ENCODE results near the gene RASL10B.
A peak's percentile ranks its signal among the peaks of the same experiment; 100 is the strongest.
"Not testable (repeated sequence)": the region's sequence is repeated elsewhere in the genome, so short reads cannot be mapped to it uniquely, and the experiment has no call there.

RASL10B gene, protein sequence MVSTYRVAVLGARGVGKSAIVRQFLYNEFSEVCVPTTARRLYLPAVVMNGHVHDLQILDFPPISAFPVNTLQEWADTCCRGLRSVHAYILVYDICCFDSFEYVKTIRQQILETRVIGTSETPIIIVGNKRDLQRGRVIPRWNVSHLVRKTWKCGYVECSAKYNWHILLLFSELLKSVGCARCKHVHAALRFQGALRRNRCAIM

DNA sequence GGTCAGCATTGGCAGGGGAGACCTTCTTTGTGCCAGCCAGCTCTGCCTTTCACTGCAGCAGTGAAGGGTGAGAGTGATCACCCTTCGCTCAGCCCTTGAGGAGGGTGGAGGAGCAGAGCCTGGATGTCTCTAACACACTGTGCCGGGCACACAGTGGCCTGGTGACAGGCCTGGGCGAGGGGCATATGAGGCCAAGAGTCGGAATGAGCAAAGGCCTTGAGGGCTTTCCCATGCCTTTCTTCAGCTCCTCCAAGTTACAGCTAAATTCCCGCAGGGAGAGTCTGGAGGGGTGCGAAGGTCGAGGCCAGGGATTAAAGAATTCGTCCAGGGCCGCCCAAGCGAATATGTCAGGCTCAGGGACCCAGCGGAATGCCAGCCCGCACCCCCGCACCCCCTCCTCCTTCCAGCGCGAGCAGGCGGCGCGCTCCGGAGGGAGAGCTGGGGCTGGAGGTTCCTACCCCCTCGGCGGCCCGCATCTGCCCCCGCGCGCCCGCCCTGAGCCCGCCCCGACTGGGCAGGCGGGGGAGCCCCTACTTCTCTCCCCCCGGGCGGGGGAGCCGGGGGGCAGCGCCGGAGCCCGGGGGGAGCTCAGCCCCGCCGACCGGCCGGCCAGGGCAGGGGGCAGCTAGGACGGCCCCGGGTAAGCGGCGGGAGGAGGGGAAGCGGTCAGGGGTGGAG lies at the start of gene RASL10B:
TSS of gene RASL10B (plus strand) at position 401 of the 678 bp plus-strand sequence. CDS start 3,546 bp downstream, outside the sequence.
- DNase-seq (ENCODE audit: low read depth) = peak; percentile 14

DNA sequence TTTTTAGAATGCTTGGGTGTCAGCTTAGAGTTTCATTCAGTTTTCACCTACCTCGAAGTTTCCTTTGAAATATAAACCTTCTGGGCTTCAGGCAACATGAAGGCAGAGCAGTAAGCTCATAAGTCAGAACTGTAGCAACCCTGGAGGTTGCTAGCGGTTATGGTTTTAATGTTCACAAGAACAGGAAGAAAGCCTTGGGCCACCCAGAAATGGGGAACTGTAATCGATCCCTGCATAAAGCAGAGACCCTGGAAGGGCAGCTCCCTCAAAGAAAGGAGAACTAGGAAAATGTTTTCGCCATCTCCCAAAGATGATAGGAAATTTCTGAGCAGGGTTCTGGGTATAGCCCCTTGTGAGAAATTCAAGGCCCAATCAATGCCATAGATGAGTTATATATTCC lies 47.8 kb upstream of the RASL10B start:
- DNase-seq (ENCODE audit: low read depth) = no peak

DNA sequence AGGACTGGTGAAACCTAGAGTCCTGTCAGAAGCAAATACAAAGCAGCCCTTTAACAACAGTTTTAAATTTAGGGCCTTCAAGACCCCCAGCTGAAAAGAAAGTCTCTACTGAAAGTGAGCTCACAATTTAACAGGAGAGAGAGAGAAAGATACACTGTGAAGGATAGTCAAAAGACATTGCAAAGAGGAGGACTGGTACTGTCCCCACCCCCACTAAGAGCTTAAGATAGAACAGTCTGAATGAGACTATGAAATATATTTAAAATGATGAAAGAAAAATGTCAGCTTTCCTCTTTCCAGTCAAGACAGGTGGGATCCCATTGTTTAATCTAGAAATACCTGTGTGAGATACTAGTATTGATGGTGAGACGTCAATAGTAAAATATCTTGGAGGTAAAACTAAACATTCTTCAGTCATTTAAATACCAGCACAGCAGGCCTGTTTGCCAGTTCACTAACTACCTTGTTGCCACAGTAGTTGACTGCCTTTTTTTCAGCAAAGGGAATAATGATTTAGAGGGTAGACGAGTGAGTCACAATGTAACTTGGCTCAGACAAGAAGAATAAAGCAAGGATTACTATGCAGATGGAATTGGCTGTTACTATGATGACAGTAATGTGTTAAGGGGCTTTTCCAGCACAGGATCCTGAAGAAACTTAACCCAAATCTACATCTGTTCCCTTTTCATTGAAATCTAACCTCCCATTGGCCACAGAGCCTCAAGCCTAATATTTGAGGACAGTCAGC lies 47.2 kb upstream of the RASL10B start:
- DNase-seq (ENCODE audit: low read depth) = no peak

DNA sequence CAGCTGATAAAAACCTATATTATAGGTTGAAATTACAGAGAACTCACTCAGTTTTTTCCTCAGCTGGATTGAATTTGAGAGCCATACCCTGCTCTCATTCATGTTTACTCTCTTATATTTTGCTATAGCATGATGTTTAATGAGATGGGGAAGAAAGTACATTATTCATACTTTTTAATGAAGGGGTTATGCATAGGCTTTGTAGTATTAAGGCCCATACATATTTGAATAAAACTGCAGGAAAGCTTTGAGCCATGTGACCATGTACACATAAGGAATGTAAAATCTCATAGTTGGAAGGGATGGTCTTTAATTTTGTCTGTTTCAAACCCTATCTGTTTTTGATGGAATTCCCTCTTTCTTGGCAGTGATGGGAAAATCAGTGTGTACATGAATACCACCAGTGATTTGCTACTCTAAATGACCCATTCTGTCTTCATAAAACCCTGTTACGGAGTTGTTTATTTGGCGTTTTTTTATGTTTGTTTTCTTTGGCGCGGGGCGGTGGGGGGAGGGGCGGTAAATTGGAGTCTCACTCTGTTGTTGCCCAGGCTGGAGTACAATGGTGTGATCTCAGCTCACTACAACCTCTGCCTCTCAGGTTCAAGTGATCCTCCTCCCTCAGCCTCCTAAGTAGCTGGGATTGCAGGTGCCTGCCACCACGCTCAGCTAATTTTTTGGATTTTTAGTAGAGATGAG lies 38.8 kb upstream of the RASL10B start:
- no peak for DNase-seq (ENCODE audit: low read depth)

DNA sequence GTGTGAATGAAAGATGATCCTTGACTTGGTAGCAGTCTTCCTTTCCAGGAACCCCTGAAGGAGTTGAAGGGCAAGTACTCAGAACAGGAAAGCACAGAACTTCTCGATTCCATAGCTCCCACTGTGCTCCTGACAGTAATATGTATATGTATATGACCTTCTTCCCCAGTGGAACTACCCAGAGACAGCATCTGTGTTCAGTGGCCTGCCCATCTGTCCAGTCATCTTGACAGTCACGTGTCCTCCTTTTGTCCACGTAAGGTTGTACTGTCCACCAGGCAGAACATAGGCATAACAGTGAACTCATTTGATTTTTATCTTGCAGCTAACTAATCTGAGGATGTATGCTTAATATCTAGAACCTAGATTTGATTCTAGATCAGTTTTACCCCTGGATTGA lies 37.8 kb upstream of the RASL10B start:
- DNase-seq (ENCODE audit: low read depth) = no peak

DNA sequence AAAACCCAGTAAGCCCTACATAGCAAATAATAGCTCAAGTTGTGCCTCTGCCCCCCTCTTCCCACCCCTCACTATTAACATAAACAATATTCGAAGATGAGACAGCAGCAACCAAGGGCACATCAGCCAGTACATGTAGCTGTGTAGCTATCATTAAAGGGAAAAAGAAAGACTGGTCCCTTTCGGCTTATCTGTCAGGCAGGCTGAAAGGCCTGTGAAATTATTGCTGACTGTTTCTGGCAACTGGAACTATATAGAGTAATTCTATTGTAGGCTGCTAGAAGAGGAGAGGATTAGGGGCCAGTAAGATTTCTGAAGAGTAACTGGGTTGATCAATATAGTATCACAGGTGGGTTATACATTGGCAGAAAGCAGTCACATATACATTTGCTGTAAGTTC lies 36.5 kb upstream of the RASL10B start:
- no peak for DNase-seq (ENCODE audit: low read depth)

DNA sequence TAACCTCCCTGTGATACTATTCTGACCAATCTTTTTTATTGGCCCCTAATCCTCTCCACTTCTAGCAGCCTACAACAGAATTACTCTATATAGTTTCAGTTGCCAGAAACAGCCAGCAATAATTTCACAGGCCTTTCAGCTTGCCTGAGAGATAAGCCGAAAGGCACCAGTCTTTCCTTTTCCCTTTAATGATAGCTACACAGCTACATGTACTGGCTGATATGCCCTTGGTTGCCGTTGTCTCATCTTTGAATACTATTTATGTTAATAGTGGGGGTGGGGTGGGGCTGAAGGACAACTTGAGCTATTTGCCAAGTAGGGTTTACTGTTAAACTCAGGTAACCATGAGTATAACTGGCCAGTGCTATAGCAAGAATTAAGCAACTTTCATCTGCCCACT lies 35.8 kb upstream of the RASL10B start:
- DNase-seq (ENCODE audit: low read depth) = no peak

DNA sequence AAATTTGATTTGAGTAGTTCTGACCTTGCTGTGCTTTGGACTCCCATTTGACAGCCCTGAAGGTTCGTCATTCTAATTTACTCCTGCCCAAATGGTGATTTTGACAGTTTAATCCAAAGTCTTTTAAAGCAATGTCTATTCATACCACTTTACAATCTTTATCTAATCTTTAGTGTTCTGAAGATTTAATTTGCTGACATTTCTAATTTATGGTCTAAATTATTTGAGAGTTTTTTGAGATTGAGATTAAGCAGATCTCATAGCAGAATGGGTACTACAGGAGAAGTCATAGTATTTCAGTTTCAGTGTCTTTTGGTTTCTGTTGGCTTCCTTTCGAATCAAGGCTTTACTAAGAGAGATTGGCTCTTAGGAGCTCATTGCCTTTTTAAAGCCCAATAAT lies 32.6 kb upstream of the RASL10B start:
- DNase-seq (ENCODE audit: low read depth) = no peak

DNA sequence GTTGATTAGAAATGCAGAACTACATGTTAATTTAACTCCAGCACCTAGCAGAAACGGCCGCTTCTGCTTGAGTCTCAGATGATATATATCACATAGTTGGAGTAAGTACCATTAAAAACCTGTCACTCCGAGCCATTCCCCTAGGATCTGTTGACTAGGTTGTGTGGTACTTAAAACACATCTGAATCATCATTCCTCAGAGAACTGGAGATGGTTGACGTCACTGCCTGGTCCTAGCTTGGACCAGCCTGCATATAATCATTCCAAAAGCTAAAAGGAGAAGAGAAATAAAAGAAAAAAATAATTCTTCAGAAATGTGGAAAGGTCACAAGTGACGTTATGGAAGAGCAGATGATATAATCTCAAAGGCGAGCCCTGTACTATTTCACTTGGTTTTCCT lies 31.3 kb upstream of the RASL10B start:
- no peak for DNase-seq (ENCODE audit: low read depth)

DNA sequence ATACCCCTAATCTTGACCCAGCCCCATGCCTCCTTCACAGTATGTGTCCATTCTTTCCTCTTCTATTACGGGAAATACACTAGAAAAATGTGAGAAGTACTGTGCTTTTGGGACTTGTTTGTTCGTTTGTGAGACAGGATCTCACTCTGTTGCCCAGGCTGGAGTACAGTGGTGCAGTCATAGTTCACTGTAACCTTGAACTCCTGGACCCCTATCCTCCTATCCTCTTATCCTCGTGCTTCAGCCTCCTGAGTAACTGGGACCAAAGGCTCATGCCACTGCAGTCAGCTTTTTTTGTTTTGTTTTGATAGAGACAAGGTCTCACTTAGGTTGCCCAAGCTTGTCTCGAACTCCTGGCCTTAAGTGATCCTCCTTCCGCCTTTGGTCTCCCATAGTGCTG lies 29.9 kb upstream of the RASL10B start:
- DNase-seq (ENCODE audit: low read depth) = no peak

DNA sequence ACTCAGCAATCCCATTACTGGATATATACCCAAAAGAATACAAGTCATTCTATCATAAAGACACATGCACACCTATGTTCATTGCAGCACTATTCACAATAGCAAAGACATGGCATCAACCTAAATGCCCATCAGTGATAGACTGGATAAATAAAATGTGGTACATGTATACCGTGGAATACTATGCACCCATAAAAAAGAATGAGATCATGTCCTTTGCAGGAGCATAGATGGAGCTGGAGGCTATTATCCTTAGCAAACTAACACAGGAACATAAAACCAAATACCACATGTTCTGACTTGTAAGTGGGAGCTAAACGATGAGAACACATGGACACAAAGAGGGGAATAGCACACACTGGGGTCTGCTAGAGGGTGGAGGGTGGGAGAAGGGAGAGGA lies 28.1 kb upstream of the RASL10B start:
- not testable (repeated sequence) for DNase-seq (ENCODE audit: low read depth)

DNA sequence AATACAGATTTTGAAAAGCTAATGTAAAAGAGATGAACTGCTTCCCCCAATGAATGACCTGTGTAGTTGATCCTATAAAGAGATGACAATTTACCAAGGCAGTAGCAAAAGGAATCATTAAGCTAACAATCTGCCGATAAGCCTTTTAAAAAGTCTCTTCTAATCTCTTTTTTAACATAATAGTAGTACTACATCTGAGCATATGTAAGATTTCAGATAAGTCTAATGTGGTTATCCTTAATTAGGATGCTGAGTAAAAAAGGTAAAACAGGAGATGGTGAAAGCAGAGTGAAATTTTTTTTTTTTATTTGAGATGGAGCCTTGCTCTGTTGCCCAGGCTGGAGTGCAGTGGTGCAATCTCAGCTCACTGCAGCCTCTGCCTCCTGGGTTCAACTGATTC lies 26.2 kb upstream of the RASL10B start:
- no peak for DNase-seq (ENCODE audit: low read depth)

DNA sequence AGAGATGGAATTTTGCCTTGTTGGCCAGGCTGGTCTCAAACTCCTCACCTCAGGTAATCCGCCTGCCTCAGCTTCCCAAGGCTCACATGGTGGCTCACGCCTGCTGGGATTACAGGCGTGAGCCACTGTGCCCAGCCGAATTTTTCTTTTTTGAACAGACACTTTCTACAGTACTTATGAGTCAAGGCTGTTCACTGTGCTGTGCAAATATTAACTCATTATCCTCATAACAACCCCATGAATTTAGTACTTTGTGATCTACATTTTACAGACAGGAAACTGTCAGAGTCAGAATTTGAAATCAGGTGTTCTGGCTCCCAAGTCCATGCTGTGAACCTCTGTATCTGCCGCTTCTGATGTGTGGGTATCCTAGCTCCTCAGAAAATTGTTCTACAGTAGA lies 25.7 kb upstream of the RASL10B start:
- DNase-seq (ENCODE audit: low read depth) = no peak

DNA sequence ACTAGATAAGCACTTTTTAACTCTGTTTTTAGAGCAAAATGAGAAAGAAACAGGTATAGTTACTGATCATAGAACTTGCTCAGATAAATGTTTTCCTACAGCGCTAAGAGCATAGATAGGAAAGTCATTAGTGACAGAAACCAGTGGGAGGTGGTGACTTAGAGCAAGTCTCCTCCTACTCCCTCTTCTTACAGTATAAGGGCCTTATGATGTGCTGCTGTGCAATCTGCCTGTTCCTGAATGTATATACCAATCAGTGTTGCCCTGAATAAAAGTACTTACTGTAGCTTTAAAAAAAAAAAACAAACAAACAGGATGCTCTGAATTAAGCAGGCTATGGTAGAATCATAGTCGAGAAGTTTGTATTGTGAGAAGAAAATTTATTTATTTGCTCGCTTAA lies 23.3 kb upstream of the RASL10B start:
- no peak for DNase-seq (ENCODE audit: low read depth)

DNA sequence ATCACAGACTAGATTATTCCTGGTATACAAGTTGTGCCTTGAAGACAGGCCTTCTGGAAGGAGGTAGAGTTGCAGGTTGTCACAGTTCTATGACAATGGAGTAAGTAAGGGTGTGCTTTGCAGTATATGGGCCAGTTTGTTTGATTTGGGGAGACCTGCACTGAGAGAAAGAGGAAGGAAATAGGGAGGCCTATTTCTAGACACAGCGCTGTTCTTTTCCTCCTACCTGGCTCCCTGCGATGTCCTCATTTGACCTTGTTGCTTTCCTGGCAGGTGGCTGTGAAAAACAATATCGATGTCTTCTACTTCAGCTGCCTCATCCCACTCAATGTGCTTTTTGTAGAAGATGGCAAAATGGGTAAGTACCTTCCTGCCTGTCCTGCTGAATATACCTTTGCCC lies 22.5 kb upstream of the RASL10B start:
- no peak for DNase-seq (ENCODE audit: low read depth)

DNA sequence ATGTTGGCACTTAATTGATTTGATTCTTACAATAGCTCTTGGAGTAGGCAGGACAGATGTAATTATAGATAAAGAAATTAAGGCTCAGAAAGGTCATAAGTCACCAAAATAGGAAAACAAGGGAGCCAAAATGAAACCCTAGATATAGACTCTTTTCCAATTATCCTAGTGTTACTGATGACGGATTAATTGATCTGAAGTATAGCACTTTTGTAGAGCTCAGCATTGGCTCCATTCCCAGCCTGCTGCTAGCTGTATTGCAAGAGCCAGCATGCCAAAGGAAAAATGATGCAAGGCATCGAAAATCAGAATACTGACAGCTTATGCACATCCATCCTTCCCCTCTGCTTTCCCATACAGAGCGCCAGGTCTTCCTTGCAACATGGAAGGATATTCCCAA lies 21.6 kb upstream of the RASL10B start:
- DNase-seq (ENCODE audit: low read depth) = no peak

DNA sequence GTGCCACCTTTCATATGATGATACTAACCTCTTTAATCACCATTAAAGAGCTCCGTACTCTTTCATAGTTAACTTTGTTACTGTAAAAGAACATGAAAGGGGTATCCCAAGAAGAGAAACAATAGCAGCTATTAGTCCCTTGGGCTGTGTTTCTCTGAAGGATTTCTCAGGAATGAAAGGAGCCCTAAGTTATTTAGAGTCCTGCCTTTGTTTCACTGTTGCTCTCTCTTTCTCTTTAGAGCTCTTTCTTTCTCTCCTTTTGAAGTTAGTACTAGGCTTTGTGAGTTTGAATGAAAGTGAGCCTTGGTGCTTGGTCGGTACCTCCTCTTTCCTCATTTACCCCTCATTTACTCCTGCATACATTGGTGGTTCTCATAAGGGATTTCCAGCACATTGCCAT lies 20.5 kb upstream of the RASL10B start:
- DNase-seq (ENCODE audit: low read depth) = no peak

DNA sequence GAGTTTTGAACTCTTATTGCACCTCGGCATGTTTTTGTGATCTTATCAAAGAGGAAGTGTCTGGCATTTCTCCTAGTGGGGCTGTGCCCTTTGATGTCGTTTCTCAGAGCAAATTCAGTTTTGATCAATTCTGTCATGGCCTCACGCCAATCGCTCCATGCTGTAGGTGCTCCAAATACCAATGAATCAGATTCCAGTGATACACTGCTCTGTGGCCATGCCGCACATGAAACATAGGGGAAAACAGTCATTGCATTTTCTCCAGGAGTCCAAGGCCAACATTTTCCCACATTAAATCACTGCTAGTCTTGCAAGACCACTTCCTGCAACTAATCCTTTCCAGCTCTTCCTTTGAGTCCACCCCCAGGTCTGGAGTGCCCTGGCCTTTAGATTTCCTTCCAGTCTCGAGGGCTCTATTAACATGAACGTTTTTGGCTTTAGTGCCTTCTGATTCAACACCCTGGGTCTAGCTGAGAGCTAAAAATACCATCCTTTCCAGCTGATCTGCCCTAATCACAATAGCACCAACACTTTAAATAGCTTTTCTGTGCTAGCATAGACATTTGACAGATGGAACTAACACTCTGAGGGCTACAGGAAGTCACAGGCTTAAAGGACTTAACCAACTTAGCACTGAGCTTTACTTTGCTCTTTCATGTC lies 18.2 kb upstream of the RASL10B start:
- no peak for DNase-seq (ENCODE audit: low read depth)

DNA sequence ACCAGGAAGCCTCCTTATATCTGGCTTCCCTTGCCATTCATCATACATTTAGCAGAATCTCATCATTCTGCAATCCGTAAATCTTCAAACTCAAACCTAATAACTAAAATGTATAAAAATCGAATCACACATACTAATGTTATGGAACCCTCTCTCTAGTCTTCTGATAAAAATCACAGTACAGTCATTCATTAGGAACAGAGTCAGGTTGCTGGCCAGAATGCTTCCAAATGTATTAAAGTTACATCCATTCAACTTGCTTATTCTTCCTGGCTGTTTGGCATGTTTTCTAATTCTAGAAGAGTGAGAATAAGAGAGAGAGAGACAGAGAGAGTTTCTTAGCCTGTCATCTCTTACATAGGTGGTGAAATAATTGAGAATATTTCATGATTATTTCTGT lies 16.5 kb upstream of the RASL10B start:
- no peak for DNase-seq (ENCODE audit: low read depth)

DNA sequence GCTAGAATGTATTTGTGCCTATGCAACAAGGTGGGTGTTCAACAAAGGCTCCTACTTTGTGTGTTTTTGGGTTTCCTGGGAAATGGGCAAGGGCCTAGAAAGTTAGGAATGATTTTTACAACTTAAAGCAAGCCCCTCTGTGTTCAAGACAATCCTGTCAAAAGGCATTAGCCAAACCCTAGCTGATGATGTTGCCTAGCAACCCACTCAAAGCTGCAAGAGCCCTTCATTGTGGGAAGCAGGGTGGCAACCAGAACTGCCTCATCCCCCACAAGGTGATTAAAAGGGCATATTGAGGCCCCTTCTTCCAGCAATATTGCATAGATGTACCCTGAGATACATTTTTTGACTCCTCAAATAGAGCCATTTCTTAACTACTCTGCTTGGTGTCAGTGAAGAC lies 16.0 kb upstream of the RASL10B start:
- no peak for DNase-seq (ENCODE audit: low read depth)

DNA sequence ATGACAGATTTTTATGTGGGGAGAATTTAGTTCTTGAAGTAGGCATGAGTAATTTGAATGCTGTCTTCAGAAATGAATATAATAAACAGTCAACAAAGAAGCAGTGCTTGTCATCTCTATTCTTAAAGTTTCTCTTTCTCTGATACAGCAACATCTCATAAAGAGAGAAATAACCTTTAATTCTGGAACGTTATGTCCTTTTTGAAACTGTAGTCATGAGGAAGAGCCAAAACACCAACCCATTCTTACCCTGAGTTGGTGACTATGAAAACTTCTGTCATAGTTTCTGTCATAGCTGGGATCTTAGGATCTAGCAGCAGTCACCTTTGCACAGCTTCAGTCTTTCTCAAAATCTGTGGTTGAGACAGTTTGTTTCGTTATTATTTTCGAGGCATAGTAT lies 15.3 kb upstream of the RASL10B start:
- DNase-seq (ENCODE audit: low read depth) = no peak

DNA sequence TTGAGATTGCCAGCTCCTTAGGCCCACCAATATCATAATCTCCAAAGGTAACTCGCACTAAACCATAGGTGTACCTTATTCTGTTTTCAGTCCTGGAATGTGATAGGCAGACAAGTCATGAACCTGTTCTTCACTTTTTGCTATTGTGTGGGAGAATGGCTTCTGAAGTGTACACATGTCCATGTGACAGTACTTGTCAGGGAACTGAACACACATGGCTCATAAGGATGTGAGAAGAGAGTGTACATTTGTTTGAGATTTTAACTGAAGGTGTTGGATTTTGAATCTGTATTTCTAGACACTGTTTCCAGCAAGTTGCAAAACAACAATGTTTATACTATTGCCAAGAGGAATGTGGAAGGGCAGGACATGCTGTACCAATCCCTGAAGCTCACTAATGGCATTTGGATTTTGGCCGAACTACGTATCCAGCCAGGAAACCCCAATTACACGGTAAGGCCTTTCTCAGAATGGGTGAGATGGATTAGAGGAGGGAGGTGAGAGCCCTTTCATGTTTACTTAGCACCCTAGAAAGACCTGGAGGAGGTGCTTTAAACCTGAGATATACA lies 14.5 kb upstream of the RASL10B start:
- no peak for DNase-seq (ENCODE audit: low read depth)
